OCI-M2 (cell line): Measurements from ENCODE around the gene CITED4.

Experiments
- DNase-seq: peaks from one replicate; lab custom pipeline; 2025; ENCODE audit not compliant: unreplicated experiment; lab: John Stamatoyannopoulos, UW

The CITED4 gene

DNA sequence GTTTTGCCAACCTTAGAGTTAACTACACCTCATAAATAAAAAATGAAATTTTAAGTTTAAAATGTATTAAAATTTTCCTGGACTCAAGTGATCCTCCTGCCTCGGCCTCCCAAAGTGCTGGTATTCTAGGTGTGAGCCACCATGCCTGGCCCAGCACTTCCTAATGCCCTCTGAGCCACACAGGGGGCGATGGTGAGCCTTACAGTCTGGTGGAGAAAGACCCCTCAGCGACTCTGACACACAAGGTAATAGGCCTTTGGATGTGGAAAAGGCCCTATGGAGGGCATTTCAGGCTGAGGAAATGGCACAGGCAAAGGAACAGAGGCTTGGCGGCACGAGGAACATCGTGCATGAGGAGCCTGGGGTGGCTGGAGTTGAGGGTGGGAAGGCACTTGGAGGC, 6.7 kb downstream of the CITED4 start:
- no peak for DNase-seq

DNA sequence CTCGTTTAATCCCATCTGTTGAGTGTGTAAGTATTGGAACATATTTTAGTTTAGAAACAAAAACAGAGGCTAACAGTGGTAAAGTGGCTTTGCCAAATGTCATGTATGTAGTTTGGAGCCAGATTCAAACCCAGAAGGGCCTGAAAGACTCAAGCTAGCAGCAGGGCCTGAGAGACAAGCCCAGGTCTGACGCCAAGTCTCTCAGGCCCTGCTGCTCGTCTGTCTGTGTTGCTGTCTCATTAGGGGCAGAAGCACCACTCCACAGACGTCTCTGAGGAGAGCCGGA, 8.3 kb downstream of the CITED4 start:
- DNase-seq = no peak

DNA sequence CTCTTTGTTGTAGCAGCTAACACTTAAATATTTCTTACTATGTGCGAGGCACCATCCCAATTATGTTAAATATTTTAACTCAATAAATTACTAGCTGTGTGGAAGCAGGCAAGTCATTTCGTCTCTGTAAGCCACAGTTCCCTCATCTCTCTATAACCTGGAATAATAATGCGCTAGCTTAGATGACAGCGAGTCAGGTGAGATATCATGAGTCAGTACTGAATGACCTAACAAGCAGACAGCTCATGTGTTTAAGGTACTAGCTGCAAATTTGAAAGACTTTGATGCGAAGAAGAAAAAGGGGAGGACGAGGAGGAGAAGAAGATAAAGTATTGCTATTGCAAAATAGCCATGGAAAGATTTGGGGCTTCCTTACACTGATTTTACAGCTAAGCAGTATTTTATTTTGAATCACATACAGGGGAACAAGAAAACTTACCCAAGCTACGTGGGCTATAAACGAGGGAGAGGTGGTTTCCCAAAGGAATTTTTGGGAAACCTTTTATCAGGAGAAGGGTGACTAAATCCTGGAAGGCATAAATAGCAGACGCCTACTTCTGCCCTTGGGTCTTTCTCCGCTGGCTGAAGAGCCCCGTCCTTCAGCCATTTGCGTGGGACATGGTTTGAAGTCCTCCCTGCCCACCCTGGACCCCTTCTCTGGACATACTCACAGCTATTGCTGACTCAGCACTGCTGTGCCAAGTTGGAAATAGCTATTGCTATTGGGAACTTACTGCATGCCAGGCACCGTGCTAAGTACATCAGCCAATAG, 8.9 kb downstream of the CITED4 start:
- no peak for DNase-seq

DNA sequence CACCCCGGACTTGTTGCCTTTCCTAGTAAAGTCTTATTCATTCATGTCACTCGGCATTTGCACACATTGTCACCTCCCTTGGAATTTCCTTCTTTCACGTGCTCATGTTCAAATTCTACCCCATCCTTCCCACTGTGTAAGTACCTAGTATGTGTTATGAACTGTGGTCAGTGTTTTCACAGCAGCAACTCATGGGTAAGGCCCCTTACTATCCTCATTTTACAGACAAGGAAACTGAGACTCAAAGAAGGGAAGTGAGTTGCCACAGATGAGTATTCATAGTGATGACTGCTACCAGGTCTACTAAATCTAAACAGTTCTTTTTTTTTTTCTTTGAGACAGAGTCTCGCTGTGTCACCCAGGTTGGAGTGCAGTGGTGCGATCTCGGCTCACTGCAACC, 10.5 kb downstream of the CITED4 start:
- DNase-seq = no peak

- DNase-seq = no peak
These were observed 12.2 kb downstream of the CITED4 start for GRCh38 chr1:40849801-40850592.

DNA sequence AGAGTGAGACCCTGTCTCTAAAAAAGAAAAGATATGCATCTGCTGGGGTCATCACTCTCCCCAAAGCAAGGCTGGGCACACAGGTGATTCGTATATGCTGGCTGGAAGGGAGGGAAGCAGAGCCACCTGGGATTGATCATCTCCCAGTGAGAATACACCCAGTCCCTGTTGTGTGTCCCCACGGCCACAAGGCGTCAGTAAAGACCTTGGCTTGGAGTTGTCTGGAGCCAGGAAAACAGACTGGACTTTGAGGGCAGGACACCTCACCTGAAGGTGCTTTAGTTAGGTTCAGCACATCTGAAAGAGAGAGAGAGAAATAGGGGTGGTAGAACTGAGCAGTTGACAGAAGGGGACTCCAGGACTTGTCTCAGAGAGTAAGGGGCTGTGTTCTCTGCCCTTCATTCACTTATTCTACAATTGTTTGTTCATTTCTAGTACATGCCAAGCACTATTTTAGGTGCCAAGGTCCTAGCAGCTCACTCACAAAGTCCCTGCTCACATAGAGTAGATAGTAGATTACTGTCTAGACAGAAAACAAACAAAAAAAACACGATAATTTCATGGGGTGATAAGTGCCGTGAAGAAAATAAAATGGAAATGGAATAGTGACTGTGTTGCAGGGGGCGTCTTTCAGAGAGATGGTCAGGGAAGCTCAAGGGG, 13.5 kb downstream of the CITED4 start:
- DNase-seq = no peak

DNA sequence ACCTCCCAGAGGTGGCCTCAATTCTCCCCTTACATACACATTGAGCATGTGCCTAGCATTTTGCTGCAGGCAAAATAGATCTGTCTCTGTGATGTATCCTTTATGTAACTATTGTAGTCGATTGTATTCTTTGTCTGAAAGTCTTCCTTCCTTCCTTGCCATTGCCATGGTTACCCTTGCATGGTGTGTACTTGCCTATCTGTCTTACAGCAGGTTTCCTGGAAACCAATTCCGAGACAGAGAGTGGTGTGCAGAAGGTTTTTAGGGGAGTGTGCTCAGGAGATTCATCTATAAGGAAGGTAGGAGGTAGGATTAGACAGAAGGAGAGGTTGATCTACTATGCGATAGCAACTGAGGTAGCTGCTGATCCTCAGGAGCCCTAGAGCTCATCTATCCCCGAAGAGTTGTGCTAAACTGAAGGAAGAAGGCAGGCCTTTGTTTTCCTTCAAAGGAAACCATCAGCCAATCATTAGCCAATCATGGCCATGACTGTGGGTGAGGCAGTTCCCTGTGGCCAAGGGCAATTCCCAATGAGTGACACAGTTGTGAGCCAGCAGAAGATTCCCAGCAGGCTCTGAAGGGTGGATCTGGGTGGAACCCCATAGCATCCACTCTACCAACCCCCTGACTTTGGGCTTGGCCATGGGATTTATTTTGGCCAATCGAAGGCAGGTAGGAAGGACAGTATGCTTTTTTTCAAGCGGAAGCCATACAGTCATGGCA, 15.0 kb downstream of the CITED4 start:
- DNase-seq = no peak

DNA sequence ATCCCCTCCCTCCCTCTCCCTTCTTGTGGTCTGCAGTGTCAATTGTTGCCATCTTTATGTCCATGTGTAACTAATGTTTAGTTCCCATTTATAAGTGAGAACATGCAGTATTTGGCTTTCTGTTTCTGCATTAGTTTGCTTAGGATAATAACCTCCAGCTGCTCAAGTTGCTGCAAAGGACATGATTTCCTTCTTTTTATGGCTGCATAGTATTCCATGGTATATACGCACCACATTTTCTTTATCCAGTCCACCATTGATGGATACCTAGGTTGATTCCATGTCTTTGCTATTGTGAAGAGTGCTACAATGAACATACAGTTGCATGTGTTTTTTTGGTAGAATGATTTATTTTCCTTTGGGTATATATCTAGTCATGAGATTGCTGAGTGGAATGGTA, 16.3 kb downstream of the CITED4 start:
- DNase-seq = no peak

DNA sequence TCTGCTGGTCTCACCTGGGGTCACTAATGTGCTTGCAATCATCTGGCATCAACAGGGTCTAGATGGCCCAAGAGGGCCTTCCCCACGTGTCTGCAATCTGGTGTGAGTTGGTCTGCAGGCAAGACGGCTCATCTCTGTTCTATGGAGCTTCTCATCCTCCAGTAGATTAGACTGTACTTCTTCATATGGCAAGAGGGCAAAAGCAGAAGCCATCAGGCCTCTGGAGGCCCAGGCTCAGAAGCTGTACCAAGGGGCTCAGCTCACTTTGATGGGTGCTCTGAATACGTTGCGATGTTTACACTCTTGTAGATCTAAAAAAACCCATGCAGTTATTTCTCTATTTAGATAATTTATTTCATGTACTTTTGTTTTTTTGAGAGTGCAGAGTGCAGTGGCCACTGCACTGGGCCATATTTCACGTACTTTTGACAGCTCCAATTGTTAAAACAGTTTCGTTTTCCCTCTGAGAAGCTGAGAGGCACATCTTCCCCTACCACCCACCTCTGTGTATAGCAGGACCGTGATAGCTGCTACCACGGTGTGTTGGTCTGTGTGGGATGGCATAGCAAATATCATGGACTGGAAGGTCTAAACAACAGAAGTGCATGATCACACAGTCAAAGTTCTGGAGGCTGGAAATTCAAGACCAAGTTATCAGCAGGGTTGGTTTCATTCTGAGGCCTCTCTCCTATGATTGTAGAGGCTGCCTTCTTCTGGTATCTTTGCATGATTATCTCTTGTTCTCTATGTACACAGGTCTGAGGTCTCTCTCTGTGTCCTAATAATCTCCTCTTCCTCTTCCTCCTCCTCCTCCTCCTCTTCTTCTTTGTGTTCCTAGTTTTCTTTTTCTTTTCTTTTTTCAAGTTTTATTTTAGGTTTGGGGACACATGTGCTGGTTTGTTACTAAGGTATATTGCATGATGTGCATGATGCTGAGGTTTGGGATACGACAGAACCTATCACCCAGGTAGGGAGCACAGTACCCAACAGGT, 17.0 kb downstream of the CITED4 start:
- no peak for DNase-seq

GRCh38 chr1:40844079-40844478, 18.1 kb downstream of the CITED4 start:
- no peak for DNase-seq

DNA sequence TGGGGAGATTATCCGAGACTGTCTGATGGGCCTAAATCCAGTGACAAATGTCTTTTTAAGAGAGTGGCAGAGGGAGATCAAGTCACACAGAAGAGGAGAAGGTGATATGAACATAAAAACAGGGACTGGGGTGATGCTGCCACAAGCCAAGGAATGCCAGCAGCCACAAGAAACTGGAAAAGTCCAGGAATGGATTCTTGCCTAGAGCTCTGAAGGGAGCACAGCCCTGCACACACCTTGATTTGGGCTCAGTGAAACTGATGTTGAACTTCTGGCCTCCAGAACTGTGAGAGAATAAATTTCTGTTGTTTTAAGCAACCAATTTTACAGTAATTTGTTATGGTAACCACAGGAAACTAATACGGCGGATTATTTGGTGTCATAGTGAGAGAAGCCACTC, 19.5 kb downstream of the CITED4 start:
- DNase-seq = no peak

GRCh38 chr1:40842207-40842606, 20.0 kb downstream of the CITED4 start:
- DNase-seq = no peak

DNA sequence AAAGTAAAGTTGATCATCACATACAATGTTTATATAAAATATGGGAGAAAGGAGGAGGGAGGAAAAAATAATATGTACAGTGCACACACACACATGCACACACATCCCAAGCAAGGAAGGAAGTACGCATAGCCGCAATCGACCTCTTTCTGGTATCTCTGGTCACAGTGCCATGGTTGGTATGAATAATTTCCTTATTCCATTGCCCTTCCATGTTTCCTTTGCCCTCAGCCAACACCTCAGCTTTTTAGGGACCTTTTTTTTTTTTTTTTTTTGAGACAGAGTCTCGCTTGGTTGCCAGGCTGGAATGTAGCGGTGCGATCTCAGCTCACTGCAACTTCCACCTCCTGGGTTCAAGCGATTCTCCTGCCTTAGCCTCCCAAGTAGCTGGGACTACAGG, 20.6 kb downstream of the CITED4 start:
- DNase-seq = no peak

DNA sequence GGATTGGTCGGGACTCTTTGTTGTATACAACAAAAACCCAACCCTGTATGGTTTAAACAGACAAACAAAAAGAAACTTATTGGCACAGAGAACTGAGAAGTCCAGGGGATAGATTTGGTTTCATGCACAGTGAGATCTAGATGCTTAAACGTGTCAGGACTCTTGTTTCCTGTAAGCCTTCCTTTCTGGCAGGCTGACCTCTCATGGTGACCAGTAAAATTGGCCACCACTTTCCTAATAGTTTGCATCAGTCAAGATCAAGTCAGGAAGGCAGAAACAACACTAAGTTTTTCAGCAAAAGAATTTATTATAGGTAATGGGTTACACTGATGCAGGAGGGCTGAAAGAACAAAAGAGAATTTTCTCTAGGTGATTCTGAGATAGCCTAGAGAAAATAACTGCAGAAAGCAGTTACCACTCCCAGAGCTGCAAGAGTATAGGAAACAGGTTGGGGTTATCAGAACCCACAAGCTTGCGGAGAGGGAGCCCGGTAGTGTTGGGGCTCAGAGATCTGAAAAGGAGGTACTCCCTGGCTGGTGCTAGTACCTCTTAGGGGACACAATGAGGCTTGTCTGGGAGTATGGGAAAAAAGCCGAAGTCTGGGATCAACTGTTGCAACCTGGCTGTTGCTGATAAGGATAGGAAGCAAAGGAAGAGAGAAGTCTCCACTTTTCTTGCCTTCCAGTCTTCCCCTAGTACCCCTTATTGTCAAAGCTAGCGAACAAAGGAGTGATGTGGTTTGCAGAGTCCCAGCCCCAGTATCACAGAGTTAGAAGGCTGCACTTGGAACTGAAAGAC, 21.4 kb downstream of the CITED4 start:
- DNase-seq = no peak

DNA sequence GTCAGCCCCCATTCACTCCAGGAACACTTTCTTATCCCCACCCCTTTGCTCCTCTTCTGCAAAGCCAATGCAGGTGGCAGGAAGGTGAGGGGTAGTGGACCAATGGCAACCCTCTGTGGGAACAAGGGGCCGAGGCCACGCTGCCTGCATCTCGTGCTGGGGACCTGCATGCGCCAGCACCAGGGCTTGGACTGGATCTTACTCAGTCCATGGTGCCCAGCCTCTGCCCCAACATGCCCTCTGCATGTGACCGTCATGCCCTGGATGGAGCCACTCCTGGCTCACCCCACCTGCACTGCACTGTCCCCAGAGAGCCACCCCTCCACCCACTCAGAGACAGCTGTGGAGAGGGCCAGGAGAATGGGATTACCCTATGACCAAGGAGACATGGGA, 22.2 kb downstream of the CITED4 start:
- DNase-seq = no peak

- no peak for DNase-seq
These were observed 22.9 kb downstream of the CITED4 start for GRCh38 chr1:40838980-40839942.

- no peak for DNase-seq
These were observed 23.9 kb downstream of the CITED4 start for GRCh38 chr1:40838045-40838979.
